ENCODE results near the gene CPED1. TPM values are rescaled to one million over a fixed set of nuclear protein-coding genes. Genes with fewer than 3 reads are reported as not detected.

The CPED1 gene
- total and polyA plus RNA-seq, 2 donors (not counting 1 experiment from before 2014, with no cell fraction given), result 70.2 to 196 TPM

DNA sequence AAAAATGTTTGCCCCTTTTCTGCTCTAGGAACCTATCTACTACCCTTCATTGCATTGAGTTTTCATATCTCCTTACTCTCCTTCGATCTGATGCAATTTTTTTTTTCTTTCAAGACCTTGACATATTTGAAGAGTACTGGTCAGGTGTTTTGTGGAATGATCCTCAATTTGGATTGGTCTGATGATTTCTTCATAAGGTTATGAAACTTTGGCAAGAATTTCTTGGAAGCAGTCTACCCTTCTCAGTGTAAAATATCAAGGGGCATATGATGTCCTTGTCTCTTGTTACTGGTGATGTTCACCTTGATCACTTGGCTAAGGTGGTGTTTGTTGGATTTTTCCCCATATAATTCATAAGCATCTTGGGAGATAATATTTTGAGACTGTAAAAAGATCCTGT is 64.7 kb downstream of the CPED1 start:
- DNase-seq (ENCODE audit: low read depth in 2 of 2), result no peak
- Histone ChIP-seq H3K27ac (ENCODE audit: insufficient read depth, low read length) (no peak overlapping the region), H4K20me1 (ENCODE audit: control insufficient read depth, extremely low read depth, insufficient read depth, low read length) (no peaks in the 10 kb centered on the region), H3K4me1 (ENCODE audit: control insufficient read depth, extremely low read depth, insufficient read depth, low read length) (no peaks in the 10 kb centered on the region), H2AFZ (ENCODE audit: low read length) (no peak overlapping the region), H3K9ac (ENCODE audit: insufficient read depth, low read length) (no peak overlapping the region), H3K79me2 (ENCODE audit: control insufficient read depth, insufficient read depth, low read length) (no peaks in the 10 kb centered on the region), H3K36me3 (ENCODE audit: control insufficient read depth, insufficient read depth, low read length) (peaks cover 2% of the 10 kb centered on the region), H3K4me3 (replicated peaks in 1 of 4; ENCODE audit: control extremely low read depth in 1 of 4, insufficient read depth in 1 of 4, low read depth in 3 of 4, low read length in 4 of 4) (no peak overlapping the region), H3K9me3 (ENCODE audit: control insufficient read depth, insufficient read depth, low read depth, low read length) (no peaks in the 10 kb centered on the region), H3K27me3 (ENCODE audit: control insufficient read depth, insufficient read depth, low read length) (no peaks in the 10 kb centered on the region), H3K4me2 (ENCODE audit: extremely low read depth, insufficient read depth, low read length) (no peak overlapping the region)
- TF ChIP-seq, protein P1, sequence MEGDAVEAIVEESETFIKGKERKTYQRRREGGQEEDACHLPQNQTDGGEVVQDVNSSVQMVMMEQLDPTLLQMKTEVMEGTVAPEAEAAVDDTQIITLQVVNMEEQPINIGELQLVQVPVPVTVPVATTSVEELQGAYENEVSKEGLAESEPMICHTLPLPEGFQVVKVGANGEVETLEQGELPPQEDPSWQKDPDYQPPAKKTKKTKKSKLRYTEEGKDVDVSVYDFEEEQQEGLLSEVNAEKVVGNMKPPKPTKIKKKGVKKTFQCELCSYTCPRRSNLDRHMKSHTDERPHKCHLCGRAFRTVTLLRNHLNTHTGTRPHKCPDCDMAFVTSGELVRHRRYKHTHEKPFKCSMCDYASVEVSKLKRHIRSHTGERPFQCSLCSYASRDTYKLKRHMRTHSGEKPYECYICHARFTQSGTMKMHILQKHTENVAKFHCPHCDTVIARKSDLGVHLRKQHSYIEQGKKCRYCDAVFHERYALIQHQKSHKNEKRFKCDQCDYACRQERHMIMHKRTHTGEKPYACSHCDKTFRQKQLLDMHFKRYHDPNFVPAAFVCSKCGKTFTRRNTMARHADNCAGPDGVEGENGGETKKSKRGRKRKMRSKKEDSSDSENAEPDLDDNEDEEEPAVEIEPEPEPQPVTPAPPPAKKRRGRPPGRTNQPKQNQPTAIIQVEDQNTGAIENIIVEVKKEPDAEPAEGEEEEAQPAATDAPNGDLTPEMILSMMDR (conservative IDR thresholded peaks at IDR 0.05 in 1 of 2, IDR thresholded peaks at IDR 0.05 in 1 of 2; ENCODE audit: low read depth in 1 of 2, low read length in 2 of 2), result no peak
- no peak for TF ChIP-seq EZH2 (IDR thresholded peaks at IDR 0.05; ENCODE audit: low read length, missing control alignments)

DNA sequence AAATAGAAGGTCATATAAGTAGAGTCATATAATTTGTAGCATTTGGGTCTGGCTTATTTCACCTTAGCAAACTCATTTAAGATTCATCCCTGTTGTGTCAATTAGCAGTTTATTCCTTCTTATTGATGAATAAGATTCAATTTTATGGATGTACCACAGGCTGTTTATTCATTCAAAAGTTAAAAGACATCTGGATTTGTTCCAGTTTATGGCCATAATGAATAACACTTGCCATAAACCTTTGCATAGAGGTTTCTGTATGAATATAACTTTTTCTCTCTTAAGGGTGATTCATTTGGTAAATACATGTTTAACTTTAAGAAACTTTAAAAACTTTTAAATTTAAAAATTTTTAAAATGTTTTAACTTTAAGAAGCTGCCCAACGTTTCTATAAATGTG is 66.4 kb downstream of the CPED1 start:
- no peak overlapping the region for H3K4me2 ChIP-seq (ENCODE audit: extremely low read depth, insufficient read depth, low read length)
- H3K4me3 ChIP-seq (replicated peaks in 1 of 4; ENCODE audit: control extremely low read depth in 1 of 4, insufficient read depth in 1 of 4, low read depth in 3 of 4, low read length in 4 of 4), result no peak overlapping the region
- no peaks in the 10 kb centered on the region for H3K27me3 ChIP-seq (ENCODE audit: control insufficient read depth, insufficient read depth, low read length)
- no peaks in the 10 kb centered on the region for H3K4me1 ChIP-seq (ENCODE audit: control insufficient read depth, extremely low read depth, insufficient read depth, low read length)
- no peaks in the 10 kb centered on the region for H3K79me2 ChIP-seq (ENCODE audit: control insufficient read depth, insufficient read depth, low read length)
- H4K20me1 ChIP-seq (ENCODE audit: control insufficient read depth, extremely low read depth, insufficient read depth, low read length), result no peaks in the 10 kb centered on the region
- peaks cover 2% of the 10 kb centered on the region for H3K36me3 ChIP-seq (ENCODE audit: control insufficient read depth, insufficient read depth, low read length)
- no peak overlapping the region for H3K9ac ChIP-seq (ENCODE audit: insufficient read depth, low read length)
- no peak overlapping the region for H3K27ac ChIP-seq (ENCODE audit: insufficient read depth, low read length)
- TF ChIP-seq, protein P1 (conservative IDR thresholded peaks at IDR 0.05 in 1 of 2, IDR thresholded peaks at IDR 0.05 in 1 of 2; ENCODE audit: low read depth in 1 of 2, low read length in 2 of 2), result no peak
- TF ChIP-seq EZH2 (IDR thresholded peaks at IDR 0.05; ENCODE audit: low read length, missing control alignments), result no peak
- H2AFZ ChIP-seq (ENCODE audit: low read length), result no peak overlapping the region
- no peaks in the 10 kb centered on the region for H3K9me3 ChIP-seq (ENCODE audit: control insufficient read depth, insufficient read depth, low read depth, low read length)
- DNase-seq (ENCODE audit: low read depth in 2 of 2), result no peak

DNA sequence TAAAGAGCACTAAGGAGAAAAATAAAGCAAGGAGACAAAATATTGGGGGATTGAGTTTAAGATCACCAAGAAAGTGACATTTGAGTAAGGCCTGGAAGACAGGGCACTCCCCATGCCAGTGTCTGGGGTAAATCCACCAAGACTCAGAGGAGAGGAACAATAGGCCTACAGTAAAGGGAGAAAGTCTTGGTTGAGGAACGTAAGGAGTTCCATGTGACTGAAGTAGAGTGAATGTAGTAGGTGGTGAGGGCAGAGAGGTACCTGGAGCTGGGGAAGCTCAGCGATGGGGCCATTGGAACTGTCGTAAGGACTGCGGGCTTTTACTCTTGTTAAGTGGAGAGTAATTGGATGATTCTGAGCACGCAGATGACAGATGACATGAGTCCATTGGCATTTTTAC is 69.4 kb downstream of the CPED1 start:
- TF ChIP-seq, protein P1 (conservative IDR thresholded peaks at IDR 0.05 in 1 of 2, IDR thresholded peaks at IDR 0.05 in 1 of 2; ENCODE audit: low read depth in 1 of 2, low read length in 2 of 2), result no peak
- no peak for TF ChIP-seq EZH2 (IDR thresholded peaks at IDR 0.05; ENCODE audit: low read length, missing control alignments)
- Histone ChIP-seq H3K4me2 (ENCODE audit: extremely low read depth, insufficient read depth, low read length) (no peak overlapping the region), H3K79me2 (ENCODE audit: control insufficient read depth, insufficient read depth, low read length) (no peaks in the 10 kb centered on the region), H3K4me3 (replicated peaks in 1 of 4; ENCODE audit: control extremely low read depth in 1 of 4, insufficient read depth in 1 of 4, low read depth in 3 of 4, low read length in 4 of 4) (no peak overlapping the region), H3K27me3 (ENCODE audit: control insufficient read depth, insufficient read depth, low read length) (no peaks in the 10 kb centered on the region), H2AFZ (ENCODE audit: low read length) (no peak overlapping the region), H4K20me1 (ENCODE audit: control insufficient read depth, extremely low read depth, insufficient read depth, low read length) (no peaks in the 10 kb centered on the region), H3K9ac (ENCODE audit: insufficient read depth, low read length) (no peak overlapping the region), H3K4me1 (ENCODE audit: control insufficient read depth, extremely low read depth, insufficient read depth, low read length) (no peaks in the 10 kb centered on the region), H3K9me3 (ENCODE audit: control insufficient read depth, insufficient read depth, low read depth, low read length) (no peaks in the 10 kb centered on the region), H3K27ac (ENCODE audit: insufficient read depth, low read length) (no peak overlapping the region), H3K36me3 (ENCODE audit: control insufficient read depth, insufficient read depth, low read length) (no peaks in the 10 kb centered on the region)
- DNase-seq (ENCODE audit: low read depth in 2 of 2), result no peak

Data from fibroblast of lung (primary cell).